HG03196 (cell line): ENCODE measurements around the gene CDIPT.
"Not testable (repeated sequence)": the region's sequence is repeated elsewhere in the genome, so short reads cannot be mapped to it uniquely, and the experiment has no call there.

ENCODE experiments used
- ATAC-seq: cut with Tn5 transposase; IDR thresholded peaks from one replicate; pipeline ENCODE4 v1.9.1; 2021; ENCODE audit not compliant: unreplicated experiment

CDIPT gene

DNA sequence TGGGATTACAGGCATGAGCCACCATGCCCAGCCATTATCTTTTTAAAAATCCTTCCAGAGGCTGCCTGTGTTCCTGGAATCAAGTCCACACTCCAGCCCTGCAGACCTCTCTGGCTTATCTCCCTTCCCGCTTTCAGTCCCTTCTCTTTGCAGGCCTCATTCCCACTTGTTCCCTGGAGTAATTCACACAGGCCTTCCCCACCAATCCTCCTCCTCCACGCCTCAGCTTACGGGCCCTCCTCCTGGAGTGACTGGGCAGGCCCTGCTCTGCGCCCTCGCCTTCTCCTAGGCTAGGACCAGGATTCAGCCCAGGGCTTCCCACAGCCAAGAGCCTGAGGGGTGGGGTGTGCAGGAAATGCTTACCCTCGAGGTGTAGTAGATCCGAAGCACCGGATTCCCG lies 2.8 kb downstream of the CDIPT start:
- ATAC-seq, result no peak

DNA sequence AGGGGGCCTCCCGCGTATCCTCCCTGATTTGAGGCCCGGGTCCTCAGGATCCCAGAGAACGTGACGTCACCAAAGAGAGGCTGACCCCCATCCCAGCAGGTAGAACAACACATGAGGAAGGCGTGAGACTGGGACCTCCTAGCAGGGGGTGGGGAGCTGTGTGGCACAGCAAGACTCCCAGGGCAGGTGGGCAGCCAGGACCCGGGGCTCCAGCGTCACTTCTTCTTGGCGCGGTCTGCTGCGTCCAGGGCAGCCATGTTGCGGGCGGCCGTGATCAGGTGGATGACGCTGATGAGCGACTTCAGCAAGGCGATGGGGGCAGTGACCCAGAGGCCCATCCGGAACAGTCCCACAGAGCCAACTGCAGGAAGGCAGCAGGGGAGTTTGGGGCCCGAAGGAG lies 4.1 kb downstream of the CDIPT start:
- no peak for ATAC-seq

DNA sequence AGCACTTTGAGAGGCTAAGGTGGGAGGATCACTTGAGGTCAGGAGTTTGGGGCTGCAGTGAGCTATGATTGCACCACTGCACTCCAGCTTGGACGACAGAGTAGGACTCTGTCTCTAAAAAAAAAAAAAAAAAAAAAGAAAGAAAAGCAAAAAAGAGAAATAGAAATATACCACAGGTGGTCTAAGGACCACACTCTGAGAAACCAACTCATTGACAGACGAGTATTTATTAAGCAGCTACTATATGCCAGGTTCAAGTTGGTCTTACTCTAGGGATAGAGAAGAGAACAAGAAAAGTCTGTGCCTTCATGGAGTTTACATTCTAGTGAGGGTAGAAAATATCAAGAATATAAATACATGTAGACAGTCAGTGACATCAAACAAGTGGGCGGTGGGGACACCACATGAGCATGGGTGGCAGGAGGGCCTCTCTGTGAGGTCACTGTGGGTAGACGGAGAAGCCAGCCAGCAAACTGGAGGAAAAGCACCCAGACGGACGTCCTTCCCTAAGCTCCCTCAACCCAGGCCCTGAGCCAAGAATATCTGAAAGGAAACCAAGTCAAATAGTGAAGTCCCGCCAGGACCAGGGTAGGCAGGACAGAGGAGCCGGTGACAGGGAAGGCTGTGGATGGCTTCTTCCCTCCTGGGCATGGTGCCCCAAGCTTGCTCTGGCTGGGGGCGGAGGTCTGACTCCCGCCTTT lies 4.7 kb downstream of the CDIPT start:
- ATAC-seq, result no peak

DNA sequence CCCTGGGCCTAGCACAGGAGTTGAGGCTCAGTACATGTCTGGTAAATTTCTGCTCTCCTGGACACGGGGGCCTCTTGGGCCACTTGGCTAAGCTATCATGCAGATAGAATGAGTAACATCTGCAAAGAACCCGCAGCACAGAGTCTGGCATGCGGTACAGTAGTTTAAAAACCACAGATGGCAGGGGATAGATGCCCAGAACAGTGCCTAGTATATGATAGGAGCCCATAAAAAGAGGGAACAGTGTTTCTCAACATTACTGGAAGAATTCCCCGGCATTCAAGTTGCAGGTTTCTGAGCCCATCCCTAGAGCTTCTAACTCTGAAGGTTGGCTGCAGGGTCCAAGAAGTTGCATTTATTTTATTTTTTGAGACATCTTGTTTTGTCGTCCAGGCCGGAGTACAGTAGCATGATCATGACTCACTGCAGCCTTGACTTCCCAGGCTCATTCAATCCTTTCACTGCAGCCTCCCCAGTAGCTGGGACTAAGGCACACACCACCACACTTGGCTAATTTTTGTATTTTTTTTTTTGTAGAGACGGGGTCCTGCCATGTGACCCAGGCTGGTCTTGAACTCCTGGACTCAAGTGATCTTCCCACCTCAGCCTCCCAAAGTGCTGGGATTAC lies 5.8 kb downstream of the CDIPT start:
- ATAC-seq, result no peak

DNA sequence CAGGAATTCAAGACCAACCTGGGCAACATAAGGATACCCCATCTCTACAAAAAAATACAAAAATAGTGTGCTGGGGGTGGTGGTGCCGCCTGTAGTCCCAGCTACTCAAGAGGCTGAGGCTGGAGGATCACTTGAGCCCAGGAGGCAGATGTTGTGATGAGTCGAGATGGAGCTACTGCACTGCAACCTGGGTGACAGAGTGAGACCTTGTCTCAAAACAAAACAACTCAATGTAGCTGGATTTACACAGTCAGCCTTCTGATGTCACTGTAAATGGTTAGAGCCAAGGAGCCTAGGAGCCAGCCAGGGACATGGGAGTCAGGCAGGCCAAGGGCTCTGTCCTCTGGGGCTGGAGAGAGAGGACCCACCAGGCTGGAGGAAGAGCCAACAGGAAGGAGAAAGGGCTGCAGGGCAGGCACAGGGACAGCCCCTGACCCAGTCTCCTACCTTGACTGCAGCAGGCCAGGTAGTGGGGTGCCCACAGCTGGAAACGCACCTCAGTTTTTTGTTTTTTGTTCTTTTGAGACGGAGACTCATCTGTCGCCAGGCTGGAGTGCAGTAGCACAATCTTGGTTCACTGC lies 8.4 kb downstream of the CDIPT start:
- no peak for ATAC-seq

DNA sequence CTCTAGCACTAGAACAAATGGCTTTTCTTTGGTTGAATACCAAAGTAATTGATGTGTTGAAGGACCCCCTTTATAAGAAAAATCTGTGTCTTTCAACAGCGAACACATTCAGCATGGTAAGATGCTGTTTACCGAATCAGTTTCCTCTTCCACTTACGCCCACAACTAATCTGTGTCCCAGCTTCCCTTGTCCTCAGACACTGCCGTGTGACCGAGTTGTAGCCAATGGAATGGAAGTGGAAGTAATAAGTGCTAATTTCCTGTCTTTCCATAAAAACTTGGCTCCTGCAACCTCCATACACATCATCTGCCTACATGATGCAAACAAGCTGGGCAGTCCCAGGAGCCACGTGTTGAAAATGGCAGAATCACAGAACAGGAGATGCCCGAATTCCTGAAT lies 10.4 kb downstream of the CDIPT start:
- ATAC-seq, result no peak

DNA sequence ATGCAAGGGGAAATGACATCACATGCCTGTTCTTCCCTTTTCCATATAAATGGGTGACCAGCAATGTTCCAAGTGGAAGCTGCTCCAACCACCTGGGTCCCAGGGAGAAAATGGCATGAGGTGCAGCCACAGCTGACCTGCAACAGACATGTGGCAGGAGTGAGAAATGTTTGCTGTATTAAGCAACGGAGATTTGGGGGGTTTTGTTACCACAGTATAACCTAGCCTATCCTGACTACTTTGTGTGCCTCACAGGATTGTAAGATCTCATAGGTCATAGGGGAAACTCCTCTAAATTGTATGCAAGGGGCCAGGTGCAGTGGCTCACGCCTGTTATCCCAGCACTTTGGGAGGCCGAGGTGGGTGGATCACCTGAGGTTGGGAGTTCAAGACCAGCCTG lies 12.0 kb downstream of the CDIPT start:
- ATAC-seq, result no peak

DNA sequence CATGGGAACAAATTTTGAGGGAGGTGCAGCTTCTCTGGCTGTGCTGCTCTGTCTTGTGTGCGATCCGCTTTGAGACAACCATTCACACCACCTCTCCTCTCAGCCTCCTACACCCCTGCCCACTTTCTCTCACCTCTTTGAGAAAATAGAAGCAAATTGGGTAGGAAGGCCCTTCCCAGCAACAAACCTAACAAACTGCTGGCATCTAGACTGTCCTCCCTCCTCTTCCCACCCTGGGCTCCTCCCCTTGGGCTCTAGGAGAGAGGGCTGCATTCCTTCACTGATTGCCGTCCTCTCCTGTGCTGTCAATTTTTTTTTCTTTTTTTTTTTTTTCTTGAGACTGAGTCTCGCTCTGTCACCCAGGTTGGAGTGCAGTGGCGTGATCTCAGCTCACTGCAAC lies 13.5 kb downstream of the CDIPT start:
- no peak for ATAC-seq

DNA sequence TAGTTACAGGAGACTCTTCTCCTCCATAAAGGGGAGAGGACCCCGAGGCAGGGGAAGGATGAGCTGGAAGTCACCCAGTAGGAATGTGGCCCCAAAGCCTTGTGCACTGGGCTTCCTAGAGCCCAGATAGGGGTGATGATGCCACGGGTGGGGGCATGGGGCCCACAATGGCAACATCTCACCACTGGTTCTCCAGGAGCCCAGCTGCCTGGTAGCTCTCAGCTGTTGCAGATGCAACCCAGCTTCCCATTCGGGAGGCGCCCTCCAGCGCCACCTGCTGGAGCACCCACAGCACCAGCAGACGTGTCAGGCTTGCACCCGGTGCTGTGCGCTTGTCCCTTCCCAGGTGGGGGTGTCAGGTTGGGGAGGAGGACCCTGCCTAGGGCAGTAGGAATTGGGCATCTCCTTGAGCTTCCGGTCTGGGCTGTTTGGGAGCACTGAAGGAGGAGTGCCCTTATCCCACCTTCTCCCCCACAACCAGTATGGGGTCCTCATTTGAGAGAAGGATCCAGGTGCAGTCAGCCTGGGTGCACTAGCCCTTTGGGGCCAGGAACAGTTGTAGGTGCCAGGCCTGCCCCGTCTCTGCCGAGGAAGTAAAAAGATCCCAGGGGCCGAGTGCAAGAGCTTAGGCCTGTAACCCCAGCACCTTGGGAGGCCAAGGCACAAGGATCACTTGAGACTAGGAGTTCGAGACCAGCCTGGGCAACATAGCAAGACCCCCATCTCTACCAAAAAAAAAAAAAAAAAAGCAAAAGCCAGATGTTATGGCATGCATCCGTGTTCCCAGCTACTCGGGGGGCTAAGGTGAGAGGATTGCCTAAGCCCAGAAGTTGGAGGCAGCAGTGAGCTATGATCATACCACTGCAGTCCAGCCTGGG lies 14.4 kb downstream of the CDIPT start:
- no peak for ATAC-seq

DNA sequence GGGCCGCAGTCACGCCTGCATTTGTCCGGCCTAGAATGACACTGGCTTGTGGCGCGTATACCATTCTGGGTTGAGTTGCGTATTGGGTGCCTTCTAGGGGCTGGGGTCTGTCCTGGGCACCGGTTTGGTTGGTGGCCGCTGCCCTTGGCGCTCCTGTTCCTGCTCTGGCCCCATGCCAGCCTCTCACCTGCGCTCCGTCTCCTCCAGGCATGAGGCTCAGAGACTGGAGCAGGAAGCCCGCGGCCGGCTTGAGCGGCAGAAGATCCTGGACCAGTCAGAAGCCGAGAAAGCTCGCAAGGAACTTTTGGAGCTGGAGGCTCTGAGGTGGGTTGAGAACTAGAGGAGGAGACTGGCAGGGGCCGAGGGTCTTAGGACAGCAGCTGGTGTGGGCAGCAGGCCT lies 17.4 kb downstream of the CDIPT start:
- no peak for ATAC-seq

DNA sequence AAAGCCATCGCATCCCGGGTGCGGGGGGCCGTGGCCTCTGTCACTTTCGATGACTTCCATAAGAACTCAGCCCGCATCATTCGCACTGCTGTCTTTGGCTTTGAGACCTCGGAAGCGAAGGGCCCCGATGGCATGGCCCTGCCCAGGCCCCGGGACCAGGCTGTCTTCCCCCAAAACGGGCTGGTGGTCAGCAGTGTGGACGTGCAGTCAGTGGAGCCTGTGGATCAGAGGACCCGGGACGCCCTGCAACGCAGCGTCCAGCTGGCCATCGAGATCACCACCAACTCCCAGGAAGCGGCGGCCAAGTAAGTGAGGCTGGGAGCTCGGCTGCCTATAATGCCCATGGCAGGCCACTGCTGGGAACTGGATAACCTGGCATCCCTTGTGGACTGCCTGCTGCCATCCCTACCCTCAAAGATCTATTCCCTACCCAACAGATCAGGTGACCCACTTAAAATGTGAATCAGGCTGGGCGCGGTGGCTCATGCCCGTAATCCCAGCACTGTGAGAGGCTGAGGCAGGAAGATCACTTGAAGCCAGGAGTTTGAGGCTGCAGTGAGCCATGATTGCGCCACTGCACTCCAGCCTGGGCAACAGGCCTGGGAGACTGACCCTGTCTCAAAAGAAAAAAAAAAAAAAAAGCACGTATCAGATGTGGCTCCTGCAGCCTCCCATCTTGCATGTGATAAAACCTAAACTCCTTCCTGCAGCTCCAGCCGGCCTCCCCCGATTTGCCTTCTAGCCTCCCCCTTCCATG lies 18.3 kb downstream of the CDIPT start:
- no peak for ATAC-seq

DNA sequence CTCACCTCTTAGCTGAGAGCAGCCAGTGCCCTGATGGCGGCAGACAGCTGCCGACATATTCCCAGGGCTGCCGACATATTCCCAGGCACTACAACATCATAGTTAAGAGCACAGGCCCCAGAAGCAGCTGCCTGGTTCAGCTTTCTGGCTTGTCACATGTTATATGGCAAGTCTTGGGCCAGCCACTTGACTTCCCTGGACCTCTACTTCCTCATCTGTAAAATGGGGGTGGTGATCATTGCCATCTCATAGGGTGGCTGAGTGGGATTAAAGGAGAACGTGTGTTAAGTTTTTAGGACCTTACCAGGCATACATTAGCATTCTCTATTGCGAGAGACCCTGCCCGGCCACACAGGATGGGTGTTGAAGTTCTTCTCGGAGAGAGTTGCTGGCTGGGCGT lies 19.1 kb downstream of the CDIPT start:
- no peak for ATAC-seq

DNA sequence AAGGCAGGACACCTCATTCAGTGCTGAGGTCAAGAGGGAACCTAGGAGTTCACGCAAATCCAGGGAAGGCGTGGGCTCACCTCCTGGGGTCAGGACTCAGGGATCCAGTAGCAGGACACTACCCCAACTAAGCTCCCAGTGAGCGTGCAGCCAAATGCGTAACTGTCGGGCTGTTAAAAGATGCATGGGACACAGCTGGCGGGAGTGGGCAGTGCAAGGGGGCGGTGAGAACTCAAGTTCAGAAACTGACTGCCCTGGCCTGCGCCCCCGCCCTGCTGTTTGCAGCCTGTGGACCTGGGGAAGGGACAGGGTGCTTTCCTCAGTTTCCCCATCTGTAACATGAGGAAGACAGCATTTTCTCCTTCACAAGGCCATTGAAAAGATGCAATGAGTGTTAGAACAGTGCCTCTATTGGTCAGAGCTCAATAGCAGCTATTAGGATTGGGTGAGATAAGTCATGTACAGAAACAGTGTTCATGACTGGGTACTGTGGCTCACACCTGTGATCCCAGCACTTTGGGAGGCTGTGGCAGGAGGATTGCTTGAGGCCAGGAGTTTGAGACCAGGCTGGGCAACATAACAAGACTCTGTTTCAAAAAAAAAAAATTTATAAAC lies 20.2 kb downstream of the CDIPT start:
- ATAC-seq, result no peak

DNA sequence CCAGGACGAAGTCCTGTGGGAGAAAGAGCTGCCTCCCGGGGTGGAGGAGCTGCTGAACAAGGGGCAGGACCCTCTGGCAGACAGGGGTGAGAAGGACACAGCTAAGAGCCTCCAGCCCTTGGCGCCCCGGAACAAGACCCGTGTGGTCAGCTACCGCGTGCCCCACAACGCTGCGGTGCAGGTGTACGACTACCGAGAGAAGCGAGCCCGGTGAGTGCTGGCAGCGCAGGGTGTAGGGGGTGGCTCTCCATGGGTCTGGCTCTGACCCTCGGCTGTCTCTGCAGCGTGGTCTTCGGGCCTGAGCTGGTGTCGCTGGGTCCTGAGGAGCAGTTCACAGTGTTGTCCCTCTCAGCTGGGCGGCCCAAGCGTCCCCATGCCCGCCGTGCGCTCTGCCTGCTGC lies 21.4 kb downstream of the CDIPT start:
- ATAC-seq, result no peak

DNA sequence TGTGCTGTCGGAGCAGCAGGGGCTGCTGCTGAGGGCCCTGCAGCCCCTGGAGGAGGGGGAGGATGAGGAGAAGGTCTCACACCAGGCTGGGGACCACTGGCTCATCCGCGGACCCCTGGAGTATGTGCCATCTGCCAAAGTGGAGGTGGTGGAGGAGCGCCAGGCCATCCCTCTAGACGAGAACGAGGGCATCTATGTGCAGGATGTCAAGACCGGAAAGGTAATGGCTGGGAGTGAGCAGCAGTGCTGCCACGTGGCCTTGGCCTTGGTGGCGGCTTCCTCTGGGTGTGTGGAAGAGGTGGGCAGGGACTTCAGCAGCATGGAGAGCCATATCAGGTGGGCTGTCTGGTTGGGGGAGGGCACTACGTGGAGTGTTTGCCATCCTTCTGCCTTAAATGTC lies 22.8 kb downstream of the CDIPT start:
- no peak for ATAC-seq

DNA sequence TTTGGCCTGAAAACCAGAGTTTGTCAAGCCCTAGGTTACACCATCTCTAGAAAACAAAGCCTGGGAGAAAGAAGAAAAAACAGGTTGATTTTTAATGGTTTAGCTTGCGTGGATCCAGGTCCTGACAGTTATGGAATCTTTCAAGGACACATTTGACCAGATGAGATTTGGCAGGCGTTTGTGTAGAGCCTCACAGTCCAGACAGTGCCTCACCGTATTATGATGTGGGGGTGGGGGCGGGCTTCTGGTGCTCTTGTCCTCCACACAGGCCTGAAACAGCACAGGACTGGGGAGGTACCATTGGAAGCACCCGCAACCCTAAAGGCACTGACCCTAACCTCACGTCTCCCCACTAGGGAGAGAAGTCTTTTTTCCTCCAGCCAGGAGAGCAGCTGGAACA lies 23.2 kb downstream of the CDIPT start:
- no peak for ATAC-seq

DNA sequence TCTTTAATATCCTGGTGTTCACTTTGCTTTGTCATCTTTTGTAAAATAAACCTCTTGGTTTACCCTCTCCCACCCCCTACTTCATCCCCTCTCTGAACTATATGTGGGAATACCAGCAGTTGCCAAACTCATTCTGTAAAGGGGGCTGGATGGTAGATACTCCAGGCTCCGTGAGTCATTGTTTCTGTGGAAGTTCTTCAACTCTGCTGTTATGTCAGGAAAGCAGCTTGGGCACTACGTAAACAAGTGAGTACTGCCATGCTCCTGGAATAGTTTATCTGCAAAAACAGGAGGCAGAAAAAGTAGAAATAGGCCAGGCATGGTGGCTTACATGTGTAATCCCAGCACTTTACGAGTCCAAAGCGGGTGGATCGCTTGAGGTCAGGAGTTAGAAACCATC lies 25.2 kb downstream of the CDIPT start:
- no peak for ATAC-seq

DNA sequence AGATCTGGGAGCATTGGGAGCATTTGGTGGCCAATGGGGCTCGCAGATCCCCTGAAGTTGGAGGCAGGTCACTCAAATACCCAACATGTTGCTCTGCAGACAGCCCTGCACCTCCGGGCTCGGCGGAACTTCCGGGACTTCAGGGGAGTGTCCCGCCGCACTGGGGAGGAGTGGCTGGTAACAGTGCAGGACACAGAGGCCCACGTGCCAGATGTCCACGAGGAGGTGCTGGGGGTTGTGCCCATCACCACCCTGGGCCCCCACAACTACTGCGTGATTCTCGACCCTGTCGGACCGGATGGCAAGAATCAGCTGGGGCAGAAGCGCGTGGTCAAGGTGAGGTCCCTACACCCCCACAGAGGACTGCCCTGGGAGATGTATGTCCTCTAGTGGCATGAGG lies 26.4 kb downstream of the CDIPT start:
- ATAC-seq, result no peak

DNA sequence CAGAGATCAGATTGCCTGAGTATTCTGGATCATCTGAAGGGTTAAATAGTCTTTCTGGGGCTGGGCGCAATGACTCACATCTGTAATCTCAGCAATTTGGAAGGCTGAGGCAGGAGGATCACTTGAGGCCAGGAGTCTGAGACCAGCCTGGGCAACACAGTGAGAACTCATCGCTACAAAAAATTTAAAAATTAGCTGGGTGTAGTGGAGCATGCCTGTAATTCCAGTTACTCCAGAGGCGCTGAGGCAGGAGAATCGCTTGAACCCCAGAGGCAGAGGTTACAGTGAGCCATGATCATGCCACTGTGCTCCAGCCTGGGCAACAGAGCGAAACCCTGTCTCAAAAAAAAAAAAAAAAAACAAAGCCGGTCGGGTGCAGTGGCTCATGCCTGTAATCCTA lies 27.1 kb downstream of the CDIPT start:
- no peak for ATAC-seq

DNA sequence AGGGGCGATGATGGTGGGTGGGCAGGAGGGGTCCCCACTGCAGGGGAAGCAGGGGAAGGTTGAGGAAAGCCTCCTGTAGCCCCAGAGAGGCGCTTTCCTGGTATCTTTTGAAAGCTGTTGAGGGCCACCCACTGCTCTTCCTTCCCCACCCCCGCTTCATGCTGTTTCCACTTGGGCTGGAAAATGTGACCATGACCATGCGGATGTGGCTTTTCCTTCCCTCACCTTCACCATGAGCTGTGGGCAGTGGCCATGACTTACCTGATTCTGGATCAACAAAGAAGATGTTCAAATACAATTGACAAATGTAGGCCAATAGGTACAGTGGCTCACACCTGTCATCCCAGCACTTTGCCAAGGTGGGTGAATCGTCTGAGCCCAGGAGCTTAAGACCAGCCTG lies 28.9 kb downstream of the CDIPT start:
- no peak for ATAC-seq

DNA sequence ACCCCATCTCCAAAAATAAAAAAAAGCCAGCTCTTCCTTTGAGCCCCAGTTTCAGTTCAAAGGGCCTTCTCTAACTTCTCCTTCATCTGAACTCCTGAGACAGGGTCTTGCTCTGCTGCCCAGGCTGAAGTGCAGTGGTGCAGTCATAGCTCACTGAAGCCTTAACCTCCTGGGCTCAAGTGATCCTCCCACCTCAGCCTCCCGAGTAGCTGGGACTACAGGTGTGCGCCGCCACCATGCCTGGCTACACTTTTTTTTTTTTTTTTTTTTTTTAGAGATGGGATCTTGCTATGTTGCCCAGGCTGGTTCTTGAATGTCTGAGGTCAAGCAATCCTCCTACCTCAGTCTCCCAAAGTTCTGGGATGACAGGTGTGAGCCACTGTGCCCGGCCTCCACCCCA lies 29.8 kb downstream of the CDIPT start:
- ATAC-seq, result not testable (repeated sequence)
